Natural killer cell (primary cell): Measurements from ENCODE around the gene MTCH1. TPM values are rescaled to one million over a fixed set of nuclear protein-coding genes. Genes with fewer than 3 reads are reported as not detected.
A peak's percentile ranks its signal among the peaks of the same experiment; 100 is the strongest.

ENCODE experiments used
- ATAC-seq, 3 donors: fragments of 150-1000 bp in 2 of 3; fragments of 200-7000 bp in 1 of 3; cut with Tn5 transposase; 1 replicate in 1 of 3; 2 replicates in 2 of 3; pipeline ENCODE4 v1.10.0; 2021; ENCODE audit warnings: mild to moderate bottlenecking in 2 of 3, moderate library complexity in 2 of 3
- DNase-seq, 2 donors: peaks; one replicate each; pipeline versions ENCODE4 v3.0.0 to v3.0.0-alpha.2; 2013 to 2021; ENCODE audit warnings: mixed read lengths in 1 of 2
- H3K27ac ChIP-seq: one replicate; pipeline ENCODE4 v1.5.1; 2013; ENCODE audit warnings: mild to moderate bottlenecking, low read length
- H3K27me3 ChIP-seq: one replicate; pipeline ENCODE4 v1.6.1; 2013; ENCODE audit warnings: low read length; ENCODE audit not compliant: control insufficient read depth, insufficient read depth
- H3K36me3 ChIP-seq: one replicate; pipeline ENCODE4 v1.6.1; 2013; ENCODE audit warnings: low read length; ENCODE audit not compliant: control insufficient read depth, insufficient read depth
- H3K4me1 ChIP-seq: one replicate; pipeline ENCODE4 v1.6.1; 2013; ENCODE audit warnings: low read length; ENCODE audit not compliant: control insufficient read depth, insufficient read depth
- H3K4me3 ChIP-seq: one replicate; pipeline ENCODE4 v1.5.1; 2013; ENCODE audit warnings: low read length
- H3K9me3 ChIP-seq: one replicate; pipeline ENCODE4 v1.6.1; 2013; ENCODE audit warnings: low read length; ENCODE audit not compliant: control insufficient read depth, insufficient read depth
- H3K27ac Mint-ChIP-seq, 2 donors: one replicate each; pipeline ENCODE4 v1.8.0; 2022; ENCODE audit warnings: mild to moderate bottlenecking in 2 of 2, mixed read lengths in 2 of 2, moderate library complexity in 1 of 2
- H3K27me3 Mint-ChIP-seq, 2 donors: one replicate each; pipeline ENCODE4 v1.8.0; 2022; ENCODE audit warnings: low read depth in 2 of 2, mixed read lengths in 2 of 2
- H3K36me3 Mint-ChIP-seq: one replicate; pipeline ENCODE4 v1.8.0; 2022; ENCODE audit warnings: mixed read lengths
- H3K4me1 Mint-ChIP-seq, 2 donors: one replicate each; pipeline ENCODE4 v1.8.0; 2022; ENCODE audit warnings: mixed read lengths in 2 of 2
- H3K4me3 Mint-ChIP-seq: one replicate; pipeline ENCODE4 v1.8.0; 2022; ENCODE audit warnings: mild to moderate bottlenecking, moderate library complexity, mixed read lengths
- H3K9me3 Mint-ChIP-seq, 2 donors: one replicate each; pipeline ENCODE4 v1.8.0; 2022; ENCODE audit warnings: mixed read lengths in 2 of 2
- CTCF ChIP-seq: fragments of 200-600 bp; IDR thresholded peaks from one replicate; pipeline ENCODE4 v1.8.0; 2022; ENCODE audit warnings: antibody characterized with exemption
- WGBS: methylation state at CpG from one replicate; pipeline ENCODE4 v1.1.7; 2013; ENCODE audit warnings: missing lambda C conversion rate; ENCODE audit not compliant: insufficient coverage; 5-methylcytosine and 5-hydroxymethylcytosine counted together
- intact Hi-C: fragments of 100-400 bp; cut with micrococcal nuclease; formaldehyde crosslinking; loops from one replicate; pipeline ENCODE4 v1.14.2; 2022
- total RNA-seq, 4 donors: library from RNA; stranded (reverse); fragments of 120-200 nt in 1 of 4; gene quantifications; one replicate each; pipeline versions ENCODE4 v1.2.3 to v1.2.4, GENCODE V29; 2013 to 2022

The MTCH1 gene
- total RNA-seq, 3 donors from 2014 or later (not counting 1 experiment from before 2014, with no cell fraction given): 158 to 180 (median 162) TPM

GRCh38 chr6:37024656-37025337 is 38.8 kb upstream of the MTCH1 start:
- intact Hi-C loops: no loop called here
- Mint-ChIP-seq H3K4me1 (peaks cover 39 to 60% of the 10 kb centered on the region in 2 donors), H3K27me3 (no peaks in the 10 kb centered on the region), H3K4me3 (no peak overlapping the region), H3K9me3 (no peaks in the 10 kb centered on the region), H3K36me3 (no peaks in the 10 kb centered on the region), H3K27ac (peak overlapping the region in 1 of 2 donors; percentile 60)
- DNase-seq: peak in 1 of 2 donors; percentile 31
- H3K4me3 ChIP-seq: no peak overlapping the region
- peak in 1 of 3 donors; percentile 22 for ATAC-seq
- no peaks in the 10 kb centered on the region for H3K9me3 ChIP-seq
- peaks cover 5% of the 10 kb centered on the region for H3K36me3 ChIP-seq
- 75% methylated on average over 15 of the region's 15 CpGs for WGBS
- no peak overlapping the region for H3K27ac ChIP-seq
- no peaks in the 10 kb centered on the region for H3K27me3 ChIP-seq
- TF ChIP-seq CTCF: no peak
- peaks cover 47% of the 10 kb centered on the region for H3K4me1 ChIP-seq

- H3K27ac ChIP-seq: no peak overlapping the region
- H3K4me3 ChIP-seq: no peak overlapping the region
- H3K4me1 ChIP-seq: peaks cover 51% of the 10 kb centered on the region
- H3K27me3 ChIP-seq: no peaks in the 10 kb centered on the region
- peaks cover 40 to 64% of the 10 kb centered on the region in 2 donors for H3K4me1 Mint-ChIP-seq
- H3K36me3 ChIP-seq: peaks cover 7% of the 10 kb centered on the region
- ATAC-seq (no peak), DNase-seq (no peak)
- H3K36me3 Mint-ChIP-seq: no peaks in the 10 kb centered on the region
- TF ChIP-seq CTCF: no peak
- intact Hi-C loops: no loop called here
- WGBS: 96% methylated on average over 17 of the region's 17 CpGs
- H3K27ac Mint-ChIP-seq: peak overlapping the region; percentile 12 to 84
- H3K27me3 Mint-ChIP-seq: no peaks in the 10 kb centered on the region
- H3K9me3 ChIP-seq: no peaks in the 10 kb centered on the region
- H3K9me3 Mint-ChIP-seq: no peaks in the 10 kb centered on the region
- H3K4me3 Mint-ChIP-seq: no peak overlapping the region
Measured at GRCh38 chr6:37022135-37022863, 36.3 kb upstream of the MTCH1 start.

- peaks cover 47% of the 10 kb centered on the region for H3K4me1 ChIP-seq
- WGBS: 76% methylated on average over 12 of the region's 14 CpGs
- Mint-ChIP-seq H3K4me3 (no peak overlapping the region), H3K27me3 (no peaks in the 10 kb centered on the region), H3K9me3 (no peaks in the 10 kb centered on the region), H3K4me1 (peaks cover 40 to 59% of the 10 kb centered on the region in 2 donors), H3K36me3 (no peaks in the 10 kb centered on the region), H3K27ac (peak overlapping the region in 1 of 2 donors; percentile 65)
- H3K36me3 ChIP-seq: peaks cover 7% of the 10 kb centered on the region
- no peaks in the 10 kb centered on the region for H3K9me3 ChIP-seq
- ATAC-seq (peak in 2 of 3 donors; percentile 18 to 31), DNase-seq (peak; percentile 34 to 87)
- H3K27ac ChIP-seq: no peak overlapping the region
- H3K27me3 ChIP-seq: no peaks in the 10 kb centered on the region
- no peak overlapping the region for H3K4me3 ChIP-seq
- peak; percentile 50 for TF ChIP-seq CTCF
- intact Hi-C loops: no loop called here
Measured at GRCh38 chr6:37021356-37022129, 35.5 kb upstream of the MTCH1 start.
